HepG2 (cell line): ENCODE measurements around the gene VPREB3.

Experiments
- EZH2 ChIP-seq: conservative IDR thresholded peaks from 2 replicates; pipeline ENCODE4 v1.6.1; 2012; ENCODE audit warnings: mild to moderate bottlenecking, low read depth, low read length, moderate library complexity
- JUND ChIP-seq: sonication (generic); formaldehyde crosslinking; IDR thresholded peaks from 2 replicates; pipeline ENCODE4 v1.8.0; 2022; ENCODE audit warnings: mild to moderate bottlenecking, missing genetic modification reagents
- MIER2 ChIP-seq: IDR thresholded peaks from 2 replicates; pipeline ENCODE4 v1.6.1; 2016; ENCODE audit warnings: missing biosample characterization, missing genetic modification reagents
- PITX1 ChIP-seq: sonication (generic); formaldehyde crosslinking; IDR thresholded peaks from 2 replicates; pipeline ENCODE4 v1.5.1; 2020; ENCODE audit warnings: mild to moderate bottlenecking, missing genetic modification reagents
- POLR2AphosphoS5 ChIP-seq: IDR thresholded peaks from 2 replicates; pipeline ENCODE4 v1.6.1; 2012; ENCODE audit warnings: low read depth, low read length

DNA sequence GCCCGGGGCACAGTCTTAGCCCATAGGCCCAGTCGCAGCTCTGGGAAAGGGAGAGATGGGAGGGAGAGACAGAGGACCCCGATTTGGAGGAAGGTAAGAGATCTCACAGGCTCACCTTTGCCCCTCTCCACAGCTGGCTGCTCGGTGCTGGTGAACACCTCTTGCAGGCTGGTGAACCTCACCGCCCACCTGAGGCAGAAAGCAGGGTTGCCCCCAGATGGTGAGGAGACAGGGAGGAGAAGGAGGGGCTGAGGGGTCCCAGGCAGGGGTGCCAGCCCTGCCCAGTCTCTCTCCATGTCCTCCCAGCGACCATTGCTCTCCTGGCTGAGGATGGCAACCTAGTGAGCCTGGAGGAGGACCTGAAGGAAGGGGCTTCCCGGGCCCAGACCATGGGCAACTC, 9.7 kb upstream of the VPREB3 start:
- TF ChIP-seq EZH2 (no peak), POLR2AphosphoS5 (no peak), JUND (CRISPR knock-in tag) (no peak), PITX1 (CRISPR knock-in tag) (no peak), MIER2 (CRISPR knock-in tag) (no peak)
